Measurements from ENCODE around the gene DYSF.

The DYSF gene

GRCh38 chr2:71468279-71469015 is 15.1 kb downstream of the DYSF start:
- TF ChIP-seq TAF1 (IDR thresholded peaks at IDR 0.05; ENCODE audit: low read depth): no peak
- TF ChIP-seq ZBTB7A (IDR thresholded peaks at IDR 0.05; ENCODE audit: low read depth): no peak
- TF ChIP-seq EGR1 (IDR thresholded peaks at IDR 0.05): no peak
- no peak for TF ChIP-seq REST (IDR thresholded peaks at IDR 0.05; ENCODE audit: low read depth)
- TF ChIP-seq TEAD4 (IDR thresholded peaks at IDR 0.05): no peak
- no peak for TF ChIP-seq EP300 (IDR thresholded peaks at IDR 0.05; ENCODE audit: borderline replicate concordance)
- no peak for TF ChIP-seq NFIC (IDR thresholded peaks at IDR 0.05)
- TF ChIP-seq CEBPB (IDR thresholded peaks at IDR 0.05): no peak

GRCh38 chr2:71469403-71470398 is 16.3 kb downstream of the DYSF start:
- TF ChIP-seq USF1 (IDR thresholded peaks at IDR 0.05) (no peak), CREB1 (IDR thresholded peaks at IDR 0.05; ENCODE audit: low read depth) (no peak), EP300 (IDR thresholded peaks at IDR 0.05; ENCODE audit: borderline replicate concordance) (no peak), MAX (IDR thresholded peaks at IDR 0.05) (no peak), FOXM1 (IDR thresholded peaks at IDR 0.05; ENCODE audit: borderline replicate concordance, low read depth) (no peak), YY1 (IDR thresholded peaks at IDR 0.05; ENCODE audit: low read depth) (no peak), REST (IDR thresholded peaks at IDR 0.05; ENCODE audit: low read depth) (no peak), TAF1 (IDR thresholded peaks at IDR 0.05; ENCODE audit: low read depth) (no peak), ZBTB7A (IDR thresholded peaks at IDR 0.05; ENCODE audit: low read depth) (no peak), TEAD4 (IDR thresholded peaks at IDR 0.05) (no peak), NFIC (IDR thresholded peaks at IDR 0.05) (no peak), EGR1 (IDR thresholded peaks at IDR 0.05) (no peak), RAD21 (IDR thresholded peaks at IDR 0.05; ENCODE audit: low read depth) (no peak), TCF12 (IDR thresholded peaks at IDR 0.05; ENCODE audit: low read depth) (no peak)

GRCh38 chr2:71471276-71471675 is 17.9 kb downstream of the DYSF start:
- TF ChIP-seq TCF12 (IDR thresholded peaks at IDR 0.05; ENCODE audit: low read depth) (no peak), RAD21 (IDR thresholded peaks at IDR 0.05; ENCODE audit: low read depth) (no peak), FOXM1 (IDR thresholded peaks at IDR 0.05; ENCODE audit: borderline replicate concordance, low read depth) (no peak), USF1 (IDR thresholded peaks at IDR 0.05) (no peak), TEAD4 (IDR thresholded peaks at IDR 0.05) (no peak), MAX (IDR thresholded peaks at IDR 0.05) (no peak), REST (IDR thresholded peaks at IDR 0.05; ENCODE audit: low read depth) (no peak), NFIC (IDR thresholded peaks at IDR 0.05) (no peak), CEBPB (IDR thresholded peaks at IDR 0.05) (no peak), TAF1 (IDR thresholded peaks at IDR 0.05; ENCODE audit: low read depth) (no peak), ZBTB7A (IDR thresholded peaks at IDR 0.05; ENCODE audit: low read depth) (no peak), EGR1 (IDR thresholded peaks at IDR 0.05) (no peak), EP300 (IDR thresholded peaks at IDR 0.05; ENCODE audit: borderline replicate concordance) (no peak), YY1 (IDR thresholded peaks at IDR 0.05; ENCODE audit: low read depth) (no peak)
